GM23338 (cell line): Measurements from ENCODE around the gene HLA-G. TPM values are rescaled to one million over a fixed set of nuclear protein-coding genes. Genes with fewer than 3 reads are reported as not detected.

ENCODE experiments used
- ATAC-seq: fragments of 200-7000 bp; cut with Tn5 transposase; 3 replicates; pipeline ENCODE4 v1.9.1; 2020
- DNase-seq: peaks from one replicate; pipeline ENCODE4 v3.0.0-alpha.2; 2015; ENCODE audit warnings: low spot score
- H2AFZ ChIP-seq: fragments of 200-600 bp; sonication (generic); 2 replicates; pipeline ENCODE4 v1.8.0; 2016; ENCODE audit warnings: antibody characterized with exemption, mild to moderate bottlenecking, moderate library complexity
- H3F3A ChIP-seq: fragments of 200-600 bp; sonication (generic); replicated peaks from 2 replicates; pipeline ENCODE4 v1.8.0; 2017; ENCODE audit warnings: antibody characterized with exemption, mixed run types, low read depth
- H3K27ac ChIP-seq: fragments of 200-600 bp; sonication (generic); 2 replicates; pipeline ENCODE4 v1.6.1; 2016; ENCODE audit warnings: low read depth
- H3K27me3 ChIP-seq: fragments of 200-600 bp; sonication (generic); 2 replicates; pipeline ENCODE4 v1.8.0; 2016; ENCODE audit warnings: mild to moderate bottlenecking, mixed run types, moderate library complexity; ENCODE audit not compliant: insufficient read depth
- H3K36me3 ChIP-seq: fragments of 200-600 bp; sonication (generic); 2 replicates; pipeline ENCODE4 v1.8.0; 2016; ENCODE audit warnings: mild to moderate bottlenecking; ENCODE audit not compliant: insufficient read depth
- H3K4me1 ChIP-seq: fragments of 200-600 bp; sonication (generic); 2 replicates; pipeline ENCODE4 v1.8.0; 2016; ENCODE audit warnings: mild to moderate bottlenecking, moderate library complexity; ENCODE audit not compliant: insufficient read depth
- H3K4me2 ChIP-seq: fragments of 200-600 bp; sonication (generic); 2 replicates; pipeline ENCODE4 v1.7.1; 2017; ENCODE audit warnings: mixed run types
- H3K4me3 ChIP-seq: fragments of 200-600 bp; sonication (generic); 2 replicates; pipeline ENCODE4 v1.6.1; 2016; ENCODE audit warnings: mixed run types
- H3K79me2 ChIP-seq: fragments of 200-600 bp; sonication (generic); replicated peaks from 2 replicates; pipeline ENCODE4 v1.8.0; 2017; ENCODE audit warnings: mild to moderate bottlenecking; ENCODE audit not compliant: insufficient read depth
- H3K9me2 ChIP-seq: fragments of 200-600 bp; sonication (generic); 2 replicates; pipeline ENCODE4 v1.8.0; 2017; ENCODE audit not compliant: insufficient read depth
- H4K20me1 ChIP-seq: fragments of 200-600 bp; sonication (generic); replicated peaks from 2 replicates; pipeline ENCODE4 v1.8.0; 2017; ENCODE audit warnings: mild to moderate bottlenecking; ENCODE audit not compliant: insufficient read depth
- H3K27ac Mint-ChIP-seq: 2 replicates; pipeline ENCODE4 v1.8.0; 2020; ENCODE audit warnings: inconsistent platforms, mild to moderate bottlenecking, moderate library complexity, mixed read lengths
- H3K27me3 Mint-ChIP-seq: 3 replicates; pipeline ENCODE4 v1.8.0; 2022; ENCODE audit warnings: low read depth, mild to moderate bottlenecking, moderate library complexity, mixed read lengths, inconsistent platforms; ENCODE audit not compliant: insufficient read depth, poor library complexity
- H3K36me3 Mint-ChIP-seq: 3 replicates; pipeline ENCODE4 v1.8.0; 2021; ENCODE audit warnings: low read depth, mild to moderate bottlenecking, inconsistent platforms, moderate library complexity, mixed read lengths
- H3K4me1 Mint-ChIP-seq: 3 replicates; pipeline ENCODE4 v1.8.0; 2020; ENCODE audit warnings: mild to moderate bottlenecking, inconsistent platforms, mixed read lengths
- H3K4me3 Mint-ChIP-seq: 3 replicates; pipeline ENCODE4 v1.8.0; 2021; ENCODE audit warnings: moderate library complexity, mild to moderate bottlenecking, inconsistent platforms, mixed read lengths
- H3K9me3 Mint-ChIP-seq: 3 replicates; pipeline ENCODE4 v1.8.0; 2020; ENCODE audit warnings: moderate library complexity, mild to moderate bottlenecking, inconsistent platforms, mixed read lengths
- CREB1 ChIP-seq: fragments of 250-450 bp; sonication (Bioruptor Pico); IDR thresholded peaks from 2 replicates; pipeline ENCODE4 v1.5.0; 2020; ENCODE audit warnings: low read depth, mild to moderate bottlenecking, moderate library complexity
- CTCF ChIP-seq, 2 experiments: fragments of 200-600 bp in 1 of 2; sonication (generic) in 1 of 2; conservative IDR thresholded peaks; 2 replicates each; pipeline versions ENCODE4 v1.5.1 to v1.6.1; 2016 to 2017; ENCODE audit warnings: antibody characterized with exemption in 2 of 2, low read depth in 2 of 2, mild to moderate bottlenecking in 2 of 2, moderate library complexity in 1 of 2
- EZH2 ChIP-seq: fragments of 200-600 bp; sonication (generic); IDR thresholded peaks from one replicate; pipeline ENCODE4 v1.8.0; 2017; ENCODE audit warnings: antibody characterized with exemption, mild to moderate bottlenecking, low read depth; ENCODE audit not compliant: unreplicated experiment
- EZH2phosphoT487 ChIP-seq: fragments of 200-600 bp; sonication (generic); IDR thresholded peaks from one replicate; pipeline ENCODE4 v1.8.1; 2018; ENCODE audit warnings: antibody characterized with exemption; ENCODE audit not compliant: unreplicated experiment
- JUNB ChIP-seq: IDR thresholded peaks from one replicate; pipeline ENCODE4 v1.6.1; 2016; ENCODE audit warnings: antibody characterized with exemption; ENCODE audit not compliant: unreplicated experiment
- NANOG ChIP-seq: IDR thresholded peaks from 2 replicates; pipeline ENCODE4 v1.6.1; 2016; ENCODE audit warnings: antibody characterized with exemption, borderline replicate concordance
- POLR2AphosphoS5 ChIP-seq: IDR thresholded peaks from 2 replicates; pipeline ENCODE4 v1.6.1; 2016; ENCODE audit warnings: antibody characterized with exemption, low read depth
- REST ChIP-seq: IDR thresholded peaks from one replicate; pipeline ENCODE4 v1.6.1; 2018; ENCODE audit warnings: antibody characterized with exemption; ENCODE audit not compliant: unreplicated experiment
- STAT1 ChIP-seq: IDR thresholded peaks from one replicate; pipeline ENCODE4 v1.6.1; 2016; ENCODE audit warnings: antibody characterized with exemption; ENCODE audit not compliant: unreplicated experiment
- ZNF114 ChIP-seq: fragments of 250-450 bp; sonication (Bioruptor Pico); IDR thresholded peaks from 2 replicates; pipeline ENCODE4 v1.5.0; 2020; ENCODE audit warnings: mild to moderate bottlenecking, moderate library complexity
- ZNF331 ChIP-seq: fragments of 250-450 bp; sonication (Bioruptor Pico); IDR thresholded peaks from 2 replicates; pipeline ENCODE4 v1.5.0; 2020; ENCODE audit warnings: low read depth, mild to moderate bottlenecking, moderate library complexity
- ZNF462 ChIP-seq: fragments of 250-450 bp; sonication (Bioruptor Pico); IDR thresholded peaks from 2 replicates; pipeline ENCODE4 v1.5.0; 2020; ENCODE audit warnings: mild to moderate bottlenecking, moderate library complexity
- polyA plus RNA-seq: library from polyadenylated mRNA; unstranded; fragments of >200 nt; fragmentation: Nextera tagmentation; extraction: Ambion mirVana; gene quantifications from 2 replicates; pipeline ENCODE4 v1.2.1, GENCODE V29; 2016
- total RNA-seq: library from RNA; depleted of rRNA; stranded (reverse); fragments of >200 nt; shearing (Covaris generic); gene quantifications from 2 replicates; pipeline ENCODE4 v1.2.3, GENCODE V29; 2014
- TF ChIP-seq, protein P1 (sequence below): IDR thresholded peaks from 2 replicates; pipeline ENCODE4 v1.6.1; 2016; ENCODE audit warnings: antibody characterized with exemption

Gene HLA-G
- total and polyA plus RNA-seq, 2 experiments from 2014 or later = 2.5 to 2.8 TPM

GRCh38 chr6:29809249-29809648 lies 18.4 kb upstream of the HLA-G start:
- H3K27me3 Mint-ChIP-seq = peaks cover 6% of the 10 kb centered on the region

More at GRCh38 chr6:29809249-29809648, 18.4 kb upstream of the HLA-G start:
- Histone ChIP-seq H3F3A (no peaks in the 10 kb centered on the region), H2AFZ (no peak overlapping the region; the same call in 1 of the 2 replicates), H3K27ac (no peak overlapping the region), H3K79me2 (no peaks in the 10 kb centered on the region), H3K4me1 (no peaks in the 10 kb centered on the region), H3K4me2 (no peak overlapping the region), H3K4me3 (no peak overlapping the region), H3K36me3 (no peaks in the 10 kb centered on the region), H3K9me2 (no peaks in the 10 kb centered on the region), H4K20me1 (no peaks in the 10 kb centered on the region), H3K27me3 (no peaks in the 10 kb centered on the region)
- no peak for TF ChIP-seq EZH2
- no peak for TF ChIP-seq CTCF (conservative IDR thresholded peaks at IDR 0.05; ENCODE audit: low read depth in 2 of 2)
- TF ChIP-seq STAT1 = no peak
- no peak for TF ChIP-seq POLR2AphosphoS5
- no peak for TF ChIP-seq JUNB
- no peak for TF ChIP-seq REST
- TF ChIP-seq, protein P1, sequence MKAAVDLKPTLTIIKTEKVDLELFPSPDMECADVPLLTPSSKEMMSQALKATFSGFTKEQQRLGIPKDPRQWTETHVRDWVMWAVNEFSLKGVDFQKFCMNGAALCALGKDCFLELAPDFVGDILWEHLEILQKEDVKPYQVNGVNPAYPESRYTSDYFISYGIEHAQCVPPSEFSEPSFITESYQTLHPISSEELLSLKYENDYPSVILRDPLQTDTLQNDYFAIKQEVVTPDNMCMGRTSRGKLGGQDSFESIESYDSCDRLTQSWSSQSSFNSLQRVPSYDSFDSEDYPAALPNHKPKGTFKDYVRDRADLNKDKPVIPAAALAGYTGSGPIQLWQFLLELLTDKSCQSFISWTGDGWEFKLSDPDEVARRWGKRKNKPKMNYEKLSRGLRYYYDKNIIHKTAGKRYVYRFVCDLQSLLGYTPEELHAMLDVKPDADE = no peak
- TF ChIP-seq ZNF331 (CRISPR knock-in tag) = no peak
- TF ChIP-seq NANOG = no peak
- no peak for TF ChIP-seq EZH2phosphoT487
- TF ChIP-seq ZNF114 (CRISPR knock-in tag) = no peak
- TF ChIP-seq ZNF462 (CRISPR knock-in tag) = no peak
- TF ChIP-seq CREB1 = no peak
- Mint-ChIP-seq H3K4me1 (no peaks in the 10 kb centered on the region), H3K27ac (no peak overlapping the region), H3K9me3 (no peaks in the 10 kb centered on the region), H3K4me3 (no peak overlapping the region), H3K36me3 (no peaks in the 10 kb centered on the region)
- DNase-seq (no peak), ATAC-seq (no peak)
